SW 1271 (cell line): ENCODE measurements around the gene RNF215.
"Not testable (repeated sequence)": the region's sequence is repeated elsewhere in the genome, so short reads cannot be mapped to it uniquely, and the experiment has no call there.

Experiments used
- DNase-seq, 2 experiments: peaks; one replicate each; lab custom pipeline; 2025; lab: John Stamatoyannopoulos, UW

RNF215 gene

DNA sequence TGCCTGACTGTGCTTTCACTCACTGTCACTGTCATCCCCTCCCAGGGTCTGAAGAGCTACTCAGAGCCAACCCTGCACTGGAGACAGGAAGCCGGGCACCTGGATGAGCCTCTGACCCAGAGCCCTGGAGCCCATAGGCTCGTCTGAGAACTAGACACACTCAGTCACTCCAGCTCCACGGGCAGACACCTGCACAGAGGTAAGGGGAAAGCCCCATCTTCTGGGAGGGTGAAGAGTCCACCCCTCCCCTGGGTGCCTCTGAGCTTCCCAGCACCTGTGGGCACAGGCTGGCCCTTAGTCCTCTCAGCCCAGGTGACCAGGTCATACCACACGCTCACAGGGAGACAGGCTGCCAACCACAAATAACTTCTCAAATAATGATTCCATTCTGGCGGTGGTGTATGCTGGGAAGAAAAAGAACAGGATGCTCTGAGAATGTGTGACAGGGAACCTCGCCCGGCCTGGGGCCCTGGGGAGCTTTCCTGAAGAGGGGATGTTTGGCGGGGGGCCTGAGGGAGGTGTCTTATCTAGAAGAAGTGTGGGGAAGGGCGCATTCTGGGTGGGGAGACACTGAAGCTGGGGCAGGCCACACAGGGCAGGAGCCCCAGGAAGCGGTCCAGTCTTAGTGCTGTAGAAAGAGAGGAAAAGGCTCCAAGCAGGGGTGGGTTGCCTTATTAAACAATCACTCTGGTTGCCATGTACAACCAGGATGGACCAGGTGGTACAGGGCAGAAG lies 25.1 kb downstream of the RNF215 start:
- no peak for DNase-seq

DNA sequence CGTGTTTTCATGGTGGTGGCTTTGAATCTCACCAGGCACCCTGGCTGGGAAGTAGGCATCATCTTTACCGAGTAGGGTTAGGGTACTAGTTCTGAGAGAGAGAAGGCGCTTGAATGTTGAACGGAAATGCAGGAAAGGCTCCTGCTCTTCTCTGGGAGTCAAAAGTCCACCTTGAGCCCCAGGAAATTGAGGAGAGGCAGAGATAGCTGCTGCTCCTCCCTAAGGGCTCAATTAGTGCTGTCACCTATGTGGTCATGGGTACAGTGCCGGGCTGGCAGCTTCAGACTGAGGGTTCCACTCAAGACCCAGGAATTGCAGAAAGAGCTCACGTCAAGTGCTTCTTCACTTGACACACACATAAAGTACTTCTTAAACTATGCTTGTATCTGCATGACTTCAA lies 28.7 kb downstream of the RNF215 start:
- no peak for DNase-seq

DNA sequence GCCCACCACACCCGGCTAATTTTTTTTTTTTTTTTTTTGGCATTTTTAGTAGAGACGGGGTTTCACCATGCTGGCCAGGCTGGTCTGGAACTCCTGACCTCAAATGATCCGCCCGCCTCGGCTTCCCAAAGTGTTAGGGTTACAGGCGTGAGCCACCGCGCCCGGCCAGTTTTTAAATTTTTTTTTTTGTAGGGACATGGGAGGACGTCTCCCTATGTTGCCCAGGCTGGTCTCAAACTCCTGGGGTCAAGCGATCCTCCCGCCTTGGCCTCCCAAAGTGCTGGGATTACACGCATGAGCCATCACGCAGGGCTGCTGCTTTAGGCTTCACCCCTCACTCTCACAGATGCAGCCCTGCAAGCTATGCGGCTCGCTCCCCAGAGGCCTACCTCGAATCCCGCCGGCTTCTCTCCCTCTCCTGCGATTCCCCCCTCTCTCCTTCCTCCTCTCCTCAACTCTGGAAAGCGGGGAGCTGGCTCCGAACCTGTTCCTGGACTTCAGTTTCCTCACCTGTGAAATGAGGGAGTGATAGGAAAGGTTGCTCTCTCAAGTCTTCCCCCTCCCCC lies 29.5 kb downstream of the RNF215 start:
- no peak for DNase-seq

DNA sequence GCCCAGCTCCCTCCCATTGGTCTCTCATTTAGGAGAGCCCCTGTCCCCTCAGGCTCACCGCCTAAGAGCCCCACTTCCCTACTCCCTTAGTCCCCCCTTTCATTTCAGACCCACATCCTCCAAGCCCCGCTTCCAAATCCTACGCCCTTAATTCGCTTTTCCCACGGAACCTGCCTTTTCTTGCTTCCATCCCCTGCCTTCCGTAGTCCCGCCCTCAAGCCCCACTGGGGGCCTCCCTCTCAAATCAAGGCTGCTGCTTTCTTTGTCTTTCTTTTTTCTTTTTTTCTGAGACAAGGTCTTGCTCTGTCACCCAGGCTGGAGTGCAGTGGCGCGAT lies 30.0 kb downstream of the RNF215 start:
- DNase-seq: no peak

DNA sequence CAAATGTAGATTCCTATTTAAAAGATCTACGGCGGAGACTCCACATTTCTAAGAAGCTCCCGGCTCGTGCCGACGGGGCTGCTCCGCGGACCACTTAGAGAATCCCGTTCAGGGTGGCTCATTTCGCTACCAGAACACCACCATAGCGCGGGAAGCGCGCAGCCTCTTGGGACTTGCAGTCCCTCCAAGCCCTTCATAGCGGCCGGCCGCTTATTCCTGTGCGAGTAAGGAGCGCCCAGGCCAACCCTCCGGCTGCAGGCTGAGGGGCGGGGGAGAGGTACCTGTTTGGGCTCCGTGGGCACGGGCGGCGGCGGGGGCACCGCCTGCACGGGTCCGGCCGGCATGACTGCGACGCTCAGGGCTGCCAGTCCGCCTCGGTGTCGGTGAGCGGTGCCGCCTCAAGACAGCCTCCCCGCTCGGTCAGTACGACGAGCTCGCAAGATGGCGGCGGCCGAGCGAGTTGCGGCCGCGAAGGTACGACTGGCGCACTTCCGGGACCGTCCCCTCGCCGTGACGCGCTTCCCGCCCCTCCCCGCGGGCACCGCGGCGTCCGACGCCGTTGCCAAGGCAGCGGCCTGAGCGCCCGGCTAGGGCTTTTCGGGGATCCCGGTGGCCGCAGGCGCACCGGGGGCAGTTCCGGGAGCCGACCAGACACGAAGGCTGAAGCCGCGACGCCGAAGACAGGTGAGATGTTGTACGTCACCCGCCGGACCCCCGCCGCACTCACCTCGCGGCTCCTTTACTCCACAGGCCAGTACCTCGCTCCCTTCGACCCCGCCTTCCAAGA lies 30.6 kb downstream of the RNF215 start, which contains the start of the genes CCDC157 and SF3A1:
CCDC157 (plus strand) TSS at position 559 of the 787 bp plus-strand sequence. CDS start 8,994 bp downstream, outside the sequence.
SF3A1 (minus strand) TSS at position 446 of the 787 bp plus-strand sequence; CDS start at position 344, 102 bp downstream.
- DNase-seq: peak; percentile 55 to 75

DNA sequence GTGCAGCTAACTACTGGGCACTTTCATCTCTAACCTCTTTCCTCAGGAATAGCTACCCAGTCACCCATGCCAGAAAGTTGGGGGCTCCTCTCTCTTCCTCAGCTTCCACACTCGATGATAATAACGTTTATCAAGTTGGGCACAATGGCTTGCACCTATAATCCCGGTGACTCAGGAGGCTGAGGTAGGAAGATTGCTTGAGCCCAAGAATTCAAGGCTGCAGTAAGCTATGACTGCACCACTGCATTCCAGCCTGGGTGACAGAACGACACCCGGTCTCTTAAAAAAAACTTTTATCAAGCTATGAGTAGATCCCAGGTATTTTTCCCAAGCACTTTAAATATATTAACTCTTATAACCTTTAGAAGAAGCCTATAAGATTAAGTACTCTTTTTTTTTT lies 32.6 kb downstream of the RNF215 start:
- DNase-seq: no peak

DNA sequence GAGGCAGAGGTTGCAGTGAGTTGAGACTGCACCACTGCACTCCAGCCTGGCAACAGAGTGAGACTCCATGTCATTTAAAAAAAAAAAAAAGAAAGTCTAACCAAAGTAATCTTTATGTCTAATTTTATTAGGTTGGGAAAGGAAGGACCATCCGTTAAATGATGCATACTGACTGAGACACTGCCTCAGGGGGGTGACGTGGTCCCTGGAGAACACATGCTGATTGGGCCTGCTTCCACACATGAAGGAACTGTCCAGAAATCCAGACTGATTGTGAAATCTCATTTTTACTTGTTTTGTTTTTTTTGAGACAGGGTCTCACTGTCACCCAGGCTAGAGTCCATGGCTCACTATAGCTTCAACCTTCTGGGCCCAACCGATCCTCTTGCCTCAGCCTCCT lies 36.0 kb downstream of the RNF215 start:
- no peak for DNase-seq

DNA sequence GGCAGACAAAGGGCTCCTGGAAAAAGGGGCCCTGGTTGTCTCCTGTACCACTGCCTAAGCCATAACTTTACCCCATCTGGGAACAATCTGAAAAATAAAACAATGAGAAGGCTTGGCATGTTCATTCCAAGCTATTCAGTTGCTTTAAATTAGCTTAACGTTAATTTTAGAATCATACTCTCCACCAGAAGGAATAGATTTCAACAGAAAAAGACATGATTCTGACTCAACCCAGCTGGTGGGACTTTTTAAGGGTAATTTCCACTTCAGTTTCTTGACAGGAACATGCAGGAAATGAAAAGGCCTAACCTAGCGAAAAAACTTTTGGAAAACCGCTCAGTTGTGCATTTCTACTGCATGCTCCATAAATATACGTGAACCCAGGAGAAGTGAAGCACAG lies 38.4 kb downstream of the RNF215 start:
- DNase-seq: no peak

DNA sequence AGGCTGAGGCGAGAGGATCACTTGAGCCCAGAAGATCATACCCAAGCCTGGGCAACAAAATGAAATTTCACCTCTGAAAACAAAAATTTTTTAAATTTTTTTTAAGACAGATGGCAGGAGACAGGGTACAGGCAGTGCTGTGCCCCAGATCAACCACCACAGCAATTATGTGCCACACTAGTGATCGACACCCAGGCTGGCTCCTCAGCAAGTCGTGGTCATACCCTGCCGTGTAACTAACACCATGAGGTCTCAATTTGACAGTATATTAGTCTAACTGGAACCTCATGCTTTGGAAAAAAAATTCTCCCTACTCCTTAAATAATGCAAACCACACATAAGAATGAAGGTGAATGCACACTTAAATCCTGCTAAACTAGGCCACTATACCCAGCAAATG lies 38.8 kb downstream of the RNF215 start:
- no peak for DNase-seq

DNA sequence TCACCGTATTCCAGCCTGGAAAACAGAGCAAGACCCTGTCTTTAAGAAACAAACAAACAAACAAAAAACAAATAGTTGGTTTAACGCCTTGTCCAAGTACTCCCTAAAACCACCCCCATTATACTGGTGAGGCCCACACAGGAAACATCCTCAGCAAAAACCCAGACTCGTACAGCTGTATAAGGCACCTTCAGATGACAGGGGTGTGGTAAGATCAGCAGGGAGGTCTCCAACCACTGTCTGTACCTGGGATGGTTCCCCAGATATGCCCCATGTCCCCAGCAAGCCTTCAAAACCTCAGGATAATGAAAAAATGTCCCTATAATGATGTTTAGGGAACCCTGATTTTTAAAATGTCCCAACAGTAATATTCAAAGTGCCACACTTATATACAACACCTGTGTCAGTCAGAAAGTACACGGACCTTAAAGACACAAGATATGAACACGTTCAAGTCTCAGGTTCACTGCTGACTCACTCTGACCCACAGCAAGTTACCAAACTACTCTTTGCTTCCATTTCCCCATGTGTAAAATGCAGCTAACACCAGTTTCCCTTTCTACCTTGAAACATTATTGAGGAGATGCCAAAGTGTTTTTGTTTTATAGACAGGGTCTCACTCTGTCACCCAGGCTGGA lies 39.8 kb downstream of the RNF215 start:
- DNase-seq: no peak

DNA sequence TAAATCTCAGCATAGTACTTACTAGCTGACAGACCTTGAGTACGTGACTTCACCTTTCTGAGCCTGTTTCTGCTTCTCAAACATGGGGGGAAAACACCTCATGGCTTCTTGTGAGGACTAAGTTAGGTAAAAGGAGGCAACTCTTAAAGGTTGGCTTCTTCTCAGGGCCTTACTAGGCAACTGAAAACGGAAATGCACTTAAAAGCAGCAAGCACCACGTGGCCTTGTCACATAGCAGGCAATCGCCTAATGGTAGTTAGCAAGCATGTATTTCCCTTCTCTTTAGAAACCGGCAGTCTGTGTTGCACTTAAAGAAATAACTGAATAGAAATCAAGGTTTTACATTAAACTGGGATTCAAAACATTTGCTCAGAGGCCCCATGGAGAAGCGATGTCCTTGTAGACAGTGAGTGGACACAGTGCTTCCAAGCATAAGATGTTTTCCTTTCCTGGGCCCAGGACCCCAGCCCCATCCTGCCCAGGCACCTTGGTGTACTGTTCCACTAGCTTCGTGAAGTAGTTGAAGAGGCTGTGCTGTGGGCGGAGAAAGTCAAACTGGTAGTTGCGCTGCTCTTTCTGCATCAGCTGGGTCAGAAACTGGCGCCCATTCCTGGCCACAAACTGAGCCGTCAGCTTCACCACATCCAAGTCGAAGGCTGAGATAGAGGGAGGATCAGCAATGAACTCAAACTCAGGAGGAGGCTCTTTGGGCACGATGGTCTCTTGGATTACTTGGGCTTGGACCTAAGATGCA lies 42.6 kb downstream of the RNF215 start:
- DNase-seq: no peak

DNA sequence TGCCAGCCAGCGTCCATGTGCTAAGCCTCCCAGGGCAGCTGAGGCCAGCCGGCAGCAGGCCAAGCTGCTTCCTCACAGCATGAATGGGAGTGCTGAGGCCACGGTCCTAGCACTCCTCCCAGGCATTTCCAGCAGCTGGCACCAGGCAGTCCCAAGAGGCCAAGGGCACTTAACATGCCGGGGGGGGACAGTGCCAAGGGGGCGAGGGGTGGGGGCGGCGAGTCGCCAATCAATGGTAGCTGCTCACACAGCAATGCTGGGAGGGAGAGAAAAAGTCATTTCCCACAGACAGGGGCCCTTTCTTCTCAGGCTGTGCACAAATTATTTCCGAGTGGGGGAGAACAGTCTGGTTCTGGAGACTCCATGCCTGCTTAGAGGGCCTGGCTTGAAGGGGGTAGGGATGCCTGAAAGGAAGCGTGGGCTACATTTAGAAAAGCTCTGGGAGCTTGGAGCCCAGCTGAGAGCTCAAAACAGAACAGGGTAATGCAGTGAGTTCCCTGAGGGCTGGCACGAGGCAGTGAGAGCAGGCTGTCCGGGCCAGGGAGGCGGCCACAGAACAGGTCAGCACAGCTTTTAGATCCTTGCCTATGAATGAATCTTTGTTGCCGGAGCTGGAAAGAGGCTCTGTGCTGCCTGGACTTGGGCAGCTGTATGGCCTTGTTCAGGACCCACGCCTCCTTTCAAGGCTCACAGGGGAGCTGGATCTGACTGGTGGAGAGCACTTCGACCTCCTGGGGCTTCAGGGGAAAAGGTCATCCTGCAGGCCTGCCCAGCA lies 46.1 kb downstream of the RNF215 start:
- no peak for DNase-seq

DNA sequence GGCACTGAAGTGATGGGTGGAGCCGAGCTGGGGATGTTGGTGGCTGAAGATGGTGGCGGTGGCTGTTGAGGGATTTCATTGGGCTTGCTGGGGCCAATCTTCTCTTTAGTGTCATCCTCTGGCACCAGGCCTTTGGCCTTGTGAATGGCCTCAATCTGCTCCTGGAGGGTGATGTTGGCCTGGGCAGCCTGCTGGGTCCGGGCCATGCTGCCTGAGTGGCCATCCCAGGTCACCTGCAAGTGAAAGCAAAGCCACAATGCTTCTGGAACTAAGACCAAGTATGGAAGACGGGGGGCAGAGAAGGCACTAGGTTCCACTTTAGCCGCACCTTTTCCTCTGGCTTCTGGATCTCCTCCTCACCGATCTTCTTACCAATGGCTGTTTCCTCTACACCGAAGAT lies 48.4 kb downstream of the RNF215 start:
- DNase-seq: no peak

DNA sequence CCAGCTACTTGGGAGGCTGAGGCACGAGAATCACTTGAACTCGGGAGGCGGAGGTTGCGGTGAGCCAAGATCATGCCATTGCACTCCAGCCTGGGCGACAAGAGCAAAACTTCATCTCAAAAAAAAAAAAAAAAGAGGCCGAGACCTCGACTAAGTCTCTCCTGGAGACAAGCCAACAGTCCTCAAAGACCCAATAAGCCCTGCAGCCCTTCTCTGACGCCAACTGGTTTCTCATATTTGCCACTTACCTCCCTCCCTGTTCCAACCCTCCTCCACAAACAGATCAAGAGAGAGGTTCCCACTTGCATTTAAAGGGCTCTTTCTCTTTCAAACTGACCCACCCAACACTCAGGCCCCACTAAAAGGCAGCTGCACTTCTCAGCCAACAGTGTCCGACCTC lies 48.9 kb downstream of the RNF215 start:
- not testable (repeated sequence) for DNase-seq

DNA sequence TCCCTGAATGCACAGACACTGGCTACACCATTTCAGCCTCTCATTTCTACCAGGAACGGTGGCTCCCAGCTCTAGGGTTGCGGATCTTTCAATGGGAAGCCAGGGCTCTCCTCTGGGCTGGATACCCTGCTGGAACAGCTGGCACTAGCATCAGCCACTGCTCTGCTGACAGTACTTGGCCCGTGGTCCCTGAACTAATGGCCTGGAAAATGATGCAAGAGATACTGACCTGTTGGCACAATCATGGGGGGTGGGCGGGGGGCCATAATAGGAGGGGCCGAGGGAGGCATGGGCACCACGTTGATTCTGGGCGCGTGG lies 49.8 kb downstream of the RNF215 start:
- no peak for DNase-seq

DNA sequence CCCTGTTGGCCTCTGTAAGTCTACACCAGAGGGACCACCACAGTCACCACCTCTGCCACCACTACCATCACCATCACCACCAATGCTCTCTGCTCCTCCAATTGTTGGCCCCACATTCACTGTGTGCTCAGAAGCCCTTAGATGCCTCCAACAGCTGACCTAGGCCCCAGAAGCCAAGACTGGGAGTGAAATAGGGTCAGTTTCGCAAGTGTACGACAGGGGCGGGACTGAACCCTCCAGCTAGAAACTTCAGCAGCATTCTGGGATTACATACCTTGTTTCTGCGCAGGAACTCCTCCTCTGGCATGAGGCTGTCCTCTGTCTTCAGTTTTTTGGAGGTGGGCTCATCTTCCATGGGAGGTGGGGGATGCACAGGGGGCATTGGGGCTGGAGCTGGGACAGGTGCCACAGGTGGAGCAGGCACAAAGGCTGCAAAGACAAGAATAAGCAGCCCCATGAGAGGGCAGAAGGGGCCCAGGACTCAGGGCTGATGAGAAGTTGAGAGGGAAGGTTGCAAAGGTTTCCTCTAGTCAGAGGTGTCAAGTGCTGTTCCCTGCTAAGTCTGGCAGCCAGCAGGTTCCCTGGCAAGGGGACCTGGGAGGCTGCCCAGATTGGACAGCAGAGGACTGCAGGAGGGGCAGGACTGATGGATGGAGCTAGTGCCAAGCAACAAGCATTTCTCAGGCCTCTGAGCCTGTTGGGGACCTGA lies 50.3 kb downstream of the RNF215 start:
- no peak for DNase-seq

DNA sequence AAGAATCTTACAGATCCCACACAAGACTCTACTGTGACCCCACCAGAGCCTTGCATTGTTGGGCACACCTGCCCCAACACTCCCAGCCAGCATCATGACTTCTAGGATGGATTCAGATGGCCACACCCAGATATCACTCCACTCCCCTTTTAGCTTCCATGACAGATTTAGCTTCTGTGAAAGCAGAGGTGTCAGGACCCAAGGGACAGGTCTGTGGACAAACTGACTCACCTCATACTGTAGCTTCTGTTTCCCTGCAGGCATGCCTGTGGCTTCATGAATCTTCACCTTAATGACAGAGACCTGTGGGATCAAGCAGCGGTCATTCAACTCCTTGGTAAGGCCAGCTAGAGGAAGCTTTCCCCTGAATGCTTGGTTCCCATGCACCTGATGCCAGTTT lies 52.0 kb downstream of the RNF215 start:
- DNase-seq: no peak

DNA sequence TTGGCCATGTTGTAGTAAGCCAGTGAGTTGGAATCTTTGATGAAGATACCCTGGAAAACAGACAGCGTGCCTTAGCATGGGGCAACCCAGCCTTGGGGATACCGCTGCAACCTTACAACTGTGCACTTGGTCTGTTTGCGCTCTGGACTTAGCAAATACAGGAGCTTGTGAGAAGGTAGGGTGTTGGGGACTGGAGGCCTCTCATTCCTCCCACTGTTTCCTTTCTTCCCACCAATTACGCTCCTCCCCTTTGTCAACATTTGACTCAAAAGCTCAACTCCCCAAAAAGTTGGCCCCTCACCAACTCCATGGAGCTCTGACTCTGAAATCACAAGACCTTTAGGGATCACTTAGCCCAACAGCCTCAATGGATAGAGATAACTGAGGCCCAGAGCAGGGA lies 52.6 kb downstream of the RNF215 start:
- no peak for DNase-seq

DNA sequence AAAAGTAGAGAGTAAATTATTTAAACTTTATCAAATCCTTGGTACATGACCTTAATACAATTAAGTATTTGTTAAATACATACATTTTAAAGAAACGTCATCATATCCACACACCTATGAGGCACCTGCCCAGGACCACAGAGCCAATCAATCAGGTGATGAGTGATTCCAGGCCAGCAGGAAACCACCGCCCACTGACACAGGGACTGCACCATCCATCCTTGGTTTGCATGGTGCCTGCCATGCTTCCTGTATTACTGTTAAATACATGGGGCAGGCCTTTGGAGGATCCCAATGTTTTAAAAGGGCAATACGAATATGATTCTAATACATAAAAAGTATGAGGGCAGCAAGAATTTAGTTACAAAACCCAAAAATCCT lies 53.5 kb downstream of the RNF215 start:
- no peak for DNase-seq

DNA sequence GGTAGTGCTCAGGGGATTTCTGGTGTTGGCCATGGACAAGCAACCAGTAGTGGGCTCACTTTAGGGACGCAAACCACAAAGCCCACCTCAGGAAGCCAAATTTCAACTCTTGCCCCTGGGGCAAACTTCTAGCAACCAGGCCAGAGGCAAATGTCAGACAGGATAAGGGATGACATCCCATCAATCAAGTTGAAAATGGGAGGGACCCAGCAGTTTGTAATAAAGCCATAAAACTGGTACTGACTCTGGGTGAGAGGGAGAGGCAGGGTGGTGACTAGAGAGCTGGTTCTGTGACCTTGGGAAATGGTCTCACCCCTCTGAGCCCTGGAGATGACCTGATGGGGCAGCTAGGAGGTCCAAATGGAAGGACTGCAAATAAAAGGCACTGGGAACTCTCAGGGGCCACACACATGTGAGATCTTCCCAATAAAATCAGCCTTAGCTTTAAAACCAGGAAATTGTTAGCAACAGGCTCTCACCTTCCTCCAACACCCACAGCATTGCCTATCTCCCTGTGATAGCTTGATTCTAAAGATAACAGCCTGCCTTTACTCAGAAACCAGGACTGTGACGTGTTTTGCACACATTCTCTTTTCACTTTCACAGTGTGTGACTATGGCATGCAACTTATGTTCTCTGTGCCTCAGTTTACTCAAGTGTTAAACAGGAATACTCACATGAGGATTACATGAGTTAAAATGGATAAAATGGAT lies 54.1 kb downstream of the RNF215 start:
- no peak for DNase-seq
